Measurements from ENCODE around the gene MAJIN.

- no peak for TF ChIP-seq EZH2 (IDR thresholded peaks at IDR 0.05; ENCODE audit: borderline replicate concordance, low read depth, low read length, severe bottlenecking)
- TF ChIP-seq CTCF (IDR thresholded peaks at IDR 0.05; ENCODE audit: borderline replicate concordance, extremely low read depth, low read length, poor library complexity, severe bottlenecking): no peak
Observed at GRCh38 chr11:64903291-64903833, 68.5 kb downstream of the MAJIN start.

Measured in DND-41 (cell line).